NT2/D1 (cell line): Measurements from ENCODE around the gene CST4.
"Not testable (repeated sequence)": the region's sequence is repeated elsewhere in the genome, so short reads cannot be mapped to it uniquely, and the experiment has no call there.

Source experiments
- DNase-seq: peaks from one replicate; pipeline ENCODE4 v3.0.0-alpha.2; 2011; ENCODE audit warnings: low read depth, low spot score
- H3K27me3 ChIP-seq: 2 replicates; pipeline ENCODE4 v1.6.0; 2011; ENCODE audit warnings: mild to moderate bottlenecking; ENCODE audit not compliant: insufficient read length, insufficient read depth
- H3K36me3 ChIP-seq: 2 replicates; pipeline ENCODE4 v1.6.1; 2011; ENCODE audit warnings: mild to moderate bottlenecking, low read length, mixed read lengths; ENCODE audit not compliant: insufficient read depth, insufficient read length
- H3K4me1 ChIP-seq: 2 replicates; pipeline ENCODE4 v1.5.1; 2011; ENCODE audit not compliant: insufficient read depth, insufficient read length
- H3K4me3 ChIP-seq: 2 replicates; pipeline ENCODE4 v1.5.1; 2011; ENCODE audit warnings: low read depth; ENCODE audit not compliant: insufficient read length
- H3K9ac ChIP-seq: 2 replicates; pipeline ENCODE4 v1.6.0; 2011; ENCODE audit warnings: low read depth; ENCODE audit not compliant: insufficient read length
- H3K9me3 ChIP-seq: 2 replicates; pipeline ENCODE4 v1.5.1; 2011; ENCODE audit warnings: mild to moderate bottlenecking, low read length; ENCODE audit not compliant: insufficient read depth
- SUZ12 ChIP-seq: IDR thresholded peaks from 2 replicates; pipeline ENCODE4 v1.6.1; 2011; ENCODE audit not compliant: insufficient read length, insufficient read depth; ENCODE audit errors: extremely low read depth
- YY1 ChIP-seq: IDR thresholded peaks from 2 replicates; pipeline ENCODE4 v1.6.1; 2011; ENCODE audit not compliant: insufficient read length, insufficient read depth
- ZNF274 ChIP-seq: IDR thresholded peaks from 2 replicates; pipeline ENCODE4 v1.6.1; 2011; ENCODE audit warnings: mild to moderate bottlenecking, low read depth, low read length

Gene CST4, protein sequence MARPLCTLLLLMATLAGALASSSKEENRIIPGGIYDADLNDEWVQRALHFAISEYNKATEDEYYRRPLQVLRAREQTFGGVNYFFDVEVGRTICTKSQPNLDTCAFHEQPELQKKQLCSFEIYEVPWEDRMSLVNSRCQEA

DNA sequence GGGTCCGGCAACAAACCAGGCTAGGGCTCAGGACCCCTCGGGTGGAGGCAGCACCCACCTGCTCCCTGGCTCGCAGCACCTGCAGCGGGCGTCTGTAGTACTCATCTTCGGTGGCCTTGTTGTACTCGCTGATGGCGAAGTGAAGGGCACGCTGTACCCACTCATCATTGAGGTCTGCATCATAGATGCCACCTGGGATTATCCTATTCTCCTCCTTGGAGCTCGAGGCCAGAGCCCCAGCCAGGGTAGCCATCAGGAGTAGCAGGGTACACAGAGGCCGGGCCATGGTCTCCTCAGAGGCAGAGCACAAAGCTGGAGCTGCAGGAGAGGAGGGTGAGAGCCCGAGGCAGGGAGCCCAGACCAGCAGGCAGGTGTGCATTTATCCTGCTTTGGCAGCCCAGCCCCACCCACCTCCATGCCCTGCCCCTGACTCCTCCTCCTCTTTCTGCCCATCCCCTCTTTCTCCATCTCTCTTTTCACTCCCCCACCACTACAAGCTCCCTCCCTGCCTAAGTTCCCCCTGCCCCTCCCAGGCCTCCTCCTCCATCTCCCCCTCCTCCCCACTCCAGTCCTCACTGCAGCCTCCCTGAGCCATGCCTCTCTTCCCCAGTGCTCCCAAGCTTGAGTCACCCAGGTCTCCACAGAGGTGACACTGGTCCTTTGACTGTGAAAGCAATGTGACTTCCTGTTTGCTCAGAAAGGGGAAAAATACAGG is at the start of gene CST4:
Gene CST4, minus strand, starts transcription at position 355 of the 715 bp plus-strand sequence. Its CDS starts 69 bp downstream, at position 286.
- not testable (repeated sequence) for H3K36me3 ChIP-seq, H3K4me3 ChIP-seq, H3K27me3 ChIP-seq, H3K9ac ChIP-seq, DNase-seq, H3K9me3 ChIP-seq
- H3K4me1 ChIP-seq: peaks cover 10% of the 10 kb centered on the region

DNA sequence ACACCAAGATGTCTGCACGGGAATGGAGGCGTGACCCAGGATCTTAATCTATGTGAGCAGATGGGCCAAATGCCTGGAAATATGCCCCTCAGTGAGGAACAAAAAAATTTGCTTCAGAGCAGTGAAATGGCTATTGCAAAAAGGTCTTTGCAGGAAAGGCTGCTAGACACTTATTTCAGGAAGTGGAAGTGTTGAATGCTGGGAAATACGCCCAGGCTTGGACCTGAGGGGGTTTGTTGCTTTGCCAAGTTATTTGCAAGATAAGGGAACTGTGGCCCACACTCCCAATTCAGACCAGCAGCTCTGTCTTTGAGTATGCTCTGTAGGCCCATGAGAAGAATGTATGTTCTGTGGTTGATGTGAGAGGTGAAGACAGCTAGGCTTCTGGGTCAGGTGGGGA is 46.6 kb upstream of the CST4 start:
- not testable (repeated sequence) for H3K9ac ChIP-seq, H3K4me1 ChIP-seq, DNase-seq, H3K4me3 ChIP-seq, H3K9me3 ChIP-seq, H3K27me3 ChIP-seq, H3K36me3 ChIP-seq

DNA sequence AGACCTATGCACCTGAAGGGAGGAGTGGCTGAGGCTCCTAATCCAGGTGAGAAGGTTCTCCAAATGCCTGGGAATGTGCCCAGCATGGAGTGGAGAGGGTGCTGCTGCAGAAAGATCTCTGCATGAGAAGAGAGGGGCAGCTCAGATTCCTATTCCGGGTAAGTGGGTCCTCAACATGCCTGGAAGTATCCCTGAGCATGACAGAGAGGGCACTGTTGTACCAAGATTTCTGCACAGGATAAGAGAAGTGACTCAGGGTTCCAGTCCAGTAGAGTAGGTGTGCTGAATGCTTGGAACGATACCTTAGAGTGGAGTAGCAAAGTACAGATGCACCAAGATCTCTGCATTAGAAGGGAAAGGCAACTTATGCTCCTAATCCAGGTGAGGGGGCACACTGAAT is 46.1 kb upstream of the CST4 start:
- not testable (repeated sequence) for H3K36me3 ChIP-seq, H3K27me3 ChIP-seq, H3K9me3 ChIP-seq, H3K9ac ChIP-seq, DNase-seq, H3K4me3 ChIP-seq, H3K4me1 ChIP-seq

DNA sequence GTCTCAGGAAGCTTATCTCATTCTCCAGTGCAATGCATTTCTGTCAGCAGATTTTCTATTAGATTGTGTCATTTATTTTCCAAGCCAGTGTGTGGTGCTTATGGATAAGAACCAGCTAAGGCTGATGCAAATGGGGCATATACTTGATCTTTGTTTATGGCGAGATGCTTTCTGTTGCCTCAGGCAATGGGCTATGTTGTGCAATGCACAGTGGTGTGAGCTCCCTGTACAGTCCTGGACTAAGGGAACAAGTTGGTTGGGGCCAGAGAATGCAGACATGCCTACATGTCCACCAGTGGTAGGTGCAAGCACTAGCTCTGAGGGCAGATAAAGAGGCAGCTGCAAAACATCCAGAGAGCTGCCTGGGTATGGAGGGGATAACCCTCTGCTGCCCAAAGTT is 45.6 kb upstream of the CST4 start:
- not testable (repeated sequence) for H3K36me3 ChIP-seq, H3K4me1 ChIP-seq, DNase-seq, H3K4me3 ChIP-seq, H3K9ac ChIP-seq, H3K9me3 ChIP-seq, H3K27me3 ChIP-seq

DNA sequence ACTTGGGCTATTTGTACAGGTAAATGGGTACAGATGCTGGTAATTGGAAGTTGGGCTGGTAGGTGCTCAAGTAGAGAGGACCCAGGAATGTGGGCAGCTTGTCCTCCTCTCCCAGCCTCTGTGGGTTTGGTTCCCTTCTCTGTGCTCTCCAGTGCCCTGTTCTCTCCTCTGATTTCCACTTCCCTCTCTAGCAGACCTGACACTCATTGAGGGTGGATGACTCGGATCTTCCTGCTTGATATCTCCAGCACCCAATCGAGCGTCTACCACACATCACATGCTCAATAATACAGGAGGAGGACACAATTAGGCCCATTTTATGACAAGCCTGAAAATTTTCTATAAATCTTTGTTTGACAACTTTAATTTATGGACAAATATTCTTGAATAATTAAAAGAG is 38.2 kb upstream of the CST4 start:
- H3K4me1 ChIP-seq: no peaks in the 10 kb centered on the region
- TF ChIP-seq ZNF274 (no peak), SUZ12 (no peak), YY1 (no peak)

DNA sequence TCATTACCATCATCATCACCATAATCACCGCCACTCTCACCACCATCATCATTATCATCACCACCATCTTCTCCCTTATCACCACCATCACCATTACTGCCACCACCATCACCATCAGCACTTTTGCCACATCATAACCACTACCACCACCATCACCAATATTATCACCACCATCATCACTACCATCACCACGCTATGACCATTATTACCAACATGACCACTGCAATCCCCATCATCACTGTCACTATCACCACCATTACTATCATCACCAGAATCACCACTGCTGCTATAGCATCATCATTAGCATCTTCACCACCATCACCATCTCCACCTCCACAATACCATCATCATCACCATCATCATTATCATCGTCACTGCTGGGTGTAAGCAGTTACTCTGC is 36.3 kb upstream of the CST4 start:
- no peak overlapping the region for H3K9ac ChIP-seq

More for the DNA sequence above, 38.2 kb upstream of the CST4 start:
- Histone ChIP-seq H3K36me3 (no peaks in the 10 kb centered on the region), H3K27me3 (no peaks in the 10 kb centered on the region), H3K4me3 (no peak overlapping the region), H3K9me3 (no peaks in the 10 kb centered on the region), H3K9ac (no peak overlapping the region)
- no peak for DNase-seq

DNA sequence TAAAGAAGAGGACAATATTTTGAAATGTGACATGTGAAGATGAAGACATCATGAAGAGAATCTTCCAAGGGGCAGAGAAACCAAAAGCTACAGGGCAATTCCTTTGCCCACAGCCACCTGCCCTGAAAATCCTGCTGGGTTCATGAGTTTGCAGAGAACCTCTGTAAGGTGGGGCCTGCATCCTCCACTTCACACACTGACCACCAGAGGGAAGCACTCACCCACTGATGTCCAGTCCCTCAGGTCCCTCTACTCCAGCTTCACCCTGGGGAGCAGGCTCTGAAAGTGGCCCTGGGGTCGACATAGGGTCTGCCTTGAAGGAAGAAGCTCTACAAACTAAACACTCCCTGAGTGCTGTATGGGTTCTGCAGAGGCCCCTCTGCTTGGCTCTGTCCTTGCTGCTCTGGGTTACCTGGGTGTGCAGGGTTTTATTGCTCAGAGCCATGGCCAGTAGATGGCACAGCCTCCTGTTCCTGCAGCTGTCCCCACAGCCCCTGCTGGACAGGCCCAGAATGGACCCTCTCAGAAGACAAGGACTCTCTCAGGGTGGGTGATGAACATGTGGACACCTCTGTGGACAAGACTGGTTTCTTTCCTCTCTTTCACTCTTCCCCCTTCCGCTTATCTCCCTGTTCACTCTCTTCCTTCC is 34.9 kb upstream of the CST4 start:
- not testable (repeated sequence) for H3K27me3 ChIP-seq, H3K9ac ChIP-seq, H3K4me1 ChIP-seq, H3K36me3 ChIP-seq, H3K4me3 ChIP-seq, H3K9me3 ChIP-seq
- DNase-seq: peak; percentile 3

More for the DNA sequence above, 36.3 kb upstream of the CST4 start:
- TF ChIP-seq ZNF274 (no peak), YY1 (no peak), SUZ12 (no peak)
- Histone ChIP-seq H3K4me1 (no peaks in the 10 kb centered on the region), H3K27me3 (no peaks in the 10 kb centered on the region), H3K36me3 (no peaks in the 10 kb centered on the region), H3K4me3 (no peak overlapping the region), H3K9me3 (no peaks in the 10 kb centered on the region)
- DNase-seq: no peak

DNA sequence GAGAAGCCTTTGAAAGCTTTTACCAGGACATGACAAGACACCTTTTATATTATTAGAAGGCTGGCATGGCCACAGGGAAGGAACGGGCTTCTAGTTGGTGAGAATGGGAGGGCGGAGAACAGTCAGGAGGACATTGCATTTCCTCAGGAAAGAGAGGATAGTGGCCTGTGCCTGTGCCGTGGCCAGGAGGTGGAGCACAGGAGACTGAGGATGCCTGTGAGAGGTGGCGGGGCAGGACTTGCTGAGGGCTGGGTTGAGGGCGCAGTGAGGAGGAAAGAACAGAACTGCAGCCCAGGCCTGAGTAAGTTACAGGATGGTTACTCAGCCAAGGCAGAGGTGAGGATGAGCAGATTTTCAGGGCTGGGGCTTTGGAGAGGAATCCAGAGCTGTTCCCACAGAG is 34.0 kb upstream of the CST4 start:
- not testable (repeated sequence) for H3K27me3 ChIP-seq, H3K9me3 ChIP-seq, H3K36me3 ChIP-seq, DNase-seq, H3K4me3 ChIP-seq, H3K4me1 ChIP-seq, H3K9ac ChIP-seq
